ENCODE results near the gene TNRC6B.

- TF ChIP-seq, protein P1, sequence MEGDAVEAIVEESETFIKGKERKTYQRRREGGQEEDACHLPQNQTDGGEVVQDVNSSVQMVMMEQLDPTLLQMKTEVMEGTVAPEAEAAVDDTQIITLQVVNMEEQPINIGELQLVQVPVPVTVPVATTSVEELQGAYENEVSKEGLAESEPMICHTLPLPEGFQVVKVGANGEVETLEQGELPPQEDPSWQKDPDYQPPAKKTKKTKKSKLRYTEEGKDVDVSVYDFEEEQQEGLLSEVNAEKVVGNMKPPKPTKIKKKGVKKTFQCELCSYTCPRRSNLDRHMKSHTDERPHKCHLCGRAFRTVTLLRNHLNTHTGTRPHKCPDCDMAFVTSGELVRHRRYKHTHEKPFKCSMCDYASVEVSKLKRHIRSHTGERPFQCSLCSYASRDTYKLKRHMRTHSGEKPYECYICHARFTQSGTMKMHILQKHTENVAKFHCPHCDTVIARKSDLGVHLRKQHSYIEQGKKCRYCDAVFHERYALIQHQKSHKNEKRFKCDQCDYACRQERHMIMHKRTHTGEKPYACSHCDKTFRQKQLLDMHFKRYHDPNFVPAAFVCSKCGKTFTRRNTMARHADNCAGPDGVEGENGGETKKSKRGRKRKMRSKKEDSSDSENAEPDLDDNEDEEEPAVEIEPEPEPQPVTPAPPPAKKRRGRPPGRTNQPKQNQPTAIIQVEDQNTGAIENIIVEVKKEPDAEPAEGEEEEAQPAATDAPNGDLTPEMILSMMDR (conservative IDR thresholded peaks at IDR 0.05; ENCODE audit: low read depth, low read length), result no peak
- TF ChIP-seq EZH2 (IDR thresholded peaks at IDR 0.05; ENCODE audit: borderline replicate concordance, low read depth, low read length, poor library complexity, severe bottlenecking), result no peak
Measured at GRCh38 chr22:40199223-40199622, 21.5 kb downstream of the TNRC6B start.
